SK-N-SH (cell line): Measurements from ENCODE around the gene FLRT2. TPM values are rescaled to one million over a fixed set of nuclear protein-coding genes. Genes with fewer than 3 reads are reported as not detected.

ENCODE experiments used
- CTCF ChIA-PET: fragments of 300-600, 350-600 bp; formaldehyde crosslinking; extraction: SDS; loops from one replicate; lab custom pipeline; 2021; lab: Yijun Ruan, JAX
- POLR2A ChIA-PET: fragments of 350-600 bp; sonication (Branson Sonifier 250); formaldehyde crosslinking; extraction: SDS; loops from one replicate; lab custom pipeline; 2020; ENCODE audit warnings: antibody characterized with exemption, inconsistent platforms; lab: Yijun Ruan, JAX
- DNase-seq: peaks from one replicate; pipeline ENCODE4 v3.0.0; 2012
- H2AFZ ChIP-seq: fragments of 200-600 bp; sonication (generic); 2 replicates; pipeline ENCODE4 v1.8.1; 2016; ENCODE audit warnings: antibody characterized with exemption, mild to moderate bottlenecking, low read depth
- H3F3A ChIP-seq: fragments of 200-600 bp; sonication (generic); replicated peaks from 2 replicates; pipeline ENCODE3; 2016; ENCODE audit warnings: antibody characterized with exemption, mild to moderate bottlenecking; ENCODE audit not compliant: insufficient read depth
- H3K27ac ChIP-seq, 2 experiments: fragments of 200-500 bp in 1 of 2; fragments of 200-600 bp in 1 of 2; sonication (Bioruptor generic) in 1 of 2; sonication (generic), shearing (Covaris generic) in 1 of 2; 2 replicates each; pipeline versions ENCODE4 v1.5.1 to v1.6.1; 2014 to 2016; ENCODE audit warnings: low read depth in 2 of 2, inconsistent platforms in 1 of 2, low read length in 1 of 2, mild to moderate bottlenecking in 1 of 2, mixed read lengths in 1 of 2
- H3K27me3 ChIP-seq: fragments of 200-600 bp; sonication (generic), shearing (Covaris generic); 2 replicates; pipeline ENCODE4 v1.6.1; 2016; ENCODE audit warnings: mixed run types; ENCODE audit not compliant: insufficient read depth
- H3K36me3 ChIP-seq, 2 experiments: fragments of 200-500 bp in 1 of 2; fragments of 200-600 bp in 1 of 2; sonication (Bioruptor generic) in 1 of 2; sonication (generic) in 1 of 2; replicated peaks in 1 of 2; 2 replicates each; pipeline versions ENCODE3 to v1.5.1; 2014 to 2016; ENCODE audit warnings: low read length in 1 of 2, mild to moderate bottlenecking in 1 of 2; ENCODE audit not compliant: insufficient read depth in 2 of 2, control insufficient read depth in 1 of 2
- H3K4me1 ChIP-seq, 2 experiments: fragments of 200-500 bp in 1 of 2; fragments of 200-600 bp in 1 of 2; sonication (Bioruptor generic) in 1 of 2; sonication (generic), shearing (Covaris generic) in 1 of 2; 2 replicates each; pipeline versions ENCODE4 v1.5.1 to v1.6.1; 2014 to 2016; ENCODE audit warnings: low read depth in 1 of 2, low read length in 1 of 2, mixed run types in 1 of 2; ENCODE audit not compliant: insufficient read depth in 2 of 2, control insufficient read depth in 1 of 2
- H3K4me2 ChIP-seq: fragments of 200-600 bp; sonication (generic), shearing (Covaris generic); 2 replicates; pipeline ENCODE4 v1.6.1; 2017; ENCODE audit warnings: mixed run types
- H3K4me3 ChIP-seq, 2 experiments: fragments of 200-500 bp in 1 of 2; fragments of 200-600 bp in 1 of 2; sonication (Bioruptor generic) in 1 of 2; sonication (generic), shearing (Covaris generic) in 1 of 2; 2 replicates each; pipeline versions ENCODE4 v1.5.1 to v1.8.1; 2014 to 2016; ENCODE audit warnings: low read depth in 2 of 2, inconsistent platforms in 1 of 2, low read length in 1 of 2, mild to moderate bottlenecking in 1 of 2, mixed read lengths in 1 of 2, moderate library complexity in 1 of 2
- H3K79me2 ChIP-seq: fragments of 200-600 bp; sonication (generic); 2 replicates; pipeline ENCODE4 v1.8.1; 2017; ENCODE audit warnings: mild to moderate bottlenecking; ENCODE audit not compliant: insufficient read depth
- H3K9ac ChIP-seq: fragments of 200-600 bp; sonication (generic); 2 replicates; pipeline ENCODE4 v1.6.1; 2017; ENCODE audit warnings: mixed run types
- H3K9me2 ChIP-seq: fragments of 200-600 bp; sonication (generic); 2 replicates; pipeline ENCODE4 v1.6.1; 2017; ENCODE audit warnings: mixed run types
- H3K9me3 ChIP-seq: fragments of 200-600 bp; sonication (generic); 2 replicates; pipeline ENCODE4 v1.6.1; 2017; ENCODE audit warnings: mixed run types, mild to moderate bottlenecking, moderate library complexity
- H4K20me1 ChIP-seq: fragments of 200-600 bp; sonication (generic); 2 replicates; pipeline ENCODE4 v1.6.1; 2017; ENCODE audit warnings: mild to moderate bottlenecking, mixed run types; ENCODE audit not compliant: insufficient read depth
- CHD2 ChIP-seq: fragments of 150-350 bp; IDR thresholded peaks from 2 replicates; pipeline ENCODE4 v1.6.1; 2018; ENCODE audit warnings: low read length; ENCODE audit not compliant: partially characterized antibody
- ELF1 ChIP-seq: IDR thresholded peaks from 2 replicates; pipeline ENCODE4 v1.4.0; 2012
- EZH2phosphoT487 ChIP-seq: fragments of 200-600 bp; sonication (generic); IDR thresholded peaks from 2 replicates; pipeline ENCODE4 v1.6.1; 2017; ENCODE audit warnings: low read depth, mixed run types, mild to moderate bottlenecking, antibody characterized with exemption, moderate library complexity, borderline replicate concordance
- NFIC ChIP-seq: IDR thresholded peaks from 2 replicates; pipeline ENCODE4 v1.4.0; 2012; ENCODE audit warnings: borderline replicate concordance
- NRF1 ChIP-seq: IDR thresholded peaks from 2 replicates; pipeline ENCODE4 v1.6.1; 2012; ENCODE audit warnings: low read depth, mild to moderate bottlenecking, low read length
- RAD21 ChIP-seq: IDR thresholded peaks from 2 replicates; pipeline ENCODE4 v1.6.1; 2012; ENCODE audit warnings: mild to moderate bottlenecking, low read length
- SIN3A ChIP-seq: IDR thresholded peaks from 2 replicates; pipeline ENCODE4 v1.6.1; 2012; ENCODE audit warnings: low read depth, mild to moderate bottlenecking, low read length, moderate library complexity, borderline replicate concordance
- TAF1 ChIP-seq: IDR thresholded peaks from 2 replicates; pipeline ENCODE4 v1.6.1; 2012; ENCODE audit warnings: low read depth, mild to moderate bottlenecking, low read length, moderate library complexity, borderline replicate concordance
- YY1 ChIP-seq: IDR thresholded peaks from 2 replicates; pipeline ENCODE4 v1.4.0; 2012; ENCODE audit warnings: low read depth, mild to moderate bottlenecking
- WGBS: methylation state at CpG from one replicate; pipeline ENCODE4 v1.1.6; 2017; ENCODE audit warnings: low lambda C conversion rate; 5-methylcytosine and 5-hydroxymethylcytosine counted together
- polyA plus RNA-seq, 3 experiments: library from polyadenylated mRNA; depleted of rRNA; stranded (reverse); fragments of >200 nt; gene quantifications; 2 replicates each; pipeline ENCODE4 v1.2.3, GENCODE V29; 2012
- TF ChIP-seq, protein P1 (sequence below): fragments of 150-350 bp; IDR thresholded peaks from 2 replicates; pipeline ENCODE4 v1.6.1; 2017; ENCODE audit warnings: antibody characterized with exemption, low read length, low read depth, borderline replicate concordance
- TF ChIP-seq, protein P2 (sequence below): IDR thresholded peaks from 2 replicates; pipeline ENCODE4 v1.4.0; 2012; ENCODE audit warnings: low read depth
- TF ChIP-seq, protein P3 (sequence below): fragments of 200-600 bp; sonication (generic); IDR thresholded peaks from 2 replicates; pipeline ENCODE4 v1.6.1; 2017; ENCODE audit warnings: antibody characterized with exemption, mild to moderate bottlenecking, moderate library complexity
- TF ChIP-seq, protein P4 (sequence below): IDR thresholded peaks from 2 replicates; pipeline ENCODE4 v1.4.0; 2012; ENCODE audit warnings: low read depth, borderline replicate concordance

The FLRT2 gene
- polyA plus RNA-seq, 1 of the 3 experiments (the other 2 are of a cell fraction): 10.8 TPM

DNA sequence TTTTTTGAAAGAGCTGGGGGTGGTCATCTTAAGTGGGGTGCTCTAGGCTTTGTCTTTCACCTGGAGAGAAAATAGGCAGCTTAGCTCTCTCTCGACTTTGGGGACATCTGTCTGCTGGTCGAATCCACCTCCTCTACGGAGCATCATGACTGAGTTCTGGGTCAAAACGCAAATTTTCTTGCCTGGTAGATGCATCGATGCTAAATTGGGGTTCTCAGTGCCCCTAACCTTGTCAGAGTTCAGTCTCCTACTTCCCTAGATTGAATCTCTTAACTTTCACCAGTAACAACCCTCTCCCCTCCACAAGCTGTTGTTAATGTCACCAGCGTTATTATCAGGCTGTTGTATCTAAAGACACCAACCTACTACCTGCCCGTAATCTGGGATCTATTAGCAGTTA lies 682 bp downstream of the FLRT2 start:
- DNase-seq: no peak
- peak overlapping the region; percentile 66 to 86 for H3K4me3 ChIP-seq
- H3K4me1 ChIP-seq: peaks cover 0 to 10% of the 10 kb centered on the region in 2 experiments; a peak in 2 of 4 replicates
- H3K4me2 ChIP-seq: peak overlapping the region; percentile 96
- H3K9me2 ChIP-seq: no peaks in the 10 kb centered on the region
- H4K20me1 ChIP-seq: peaks cover 9% of the 10 kb centered on the region; the same call in 1 of the 2 replicates
- H3K27me3 ChIP-seq: no peaks in the 10 kb centered on the region
- no peaks in the 10 kb centered on the region for H3K36me3 ChIP-seq
- ChIA-PET POLR2A (no interaction called here), CTCF (no interaction called here)
- H3F3A ChIP-seq: peaks cover 44% of the 10 kb centered on the region
- H2AFZ ChIP-seq: peak overlapping the region; percentile 89
- 5% methylated on average over 7 of the region's 7 CpGs for WGBS
- TF ChIP-seq EZH2phosphoT487 (no peak), ELF1 (no peak)
- peak overlapping the region in 1 of 2 experiments; percentile 86; a peak in 2 of 4 replicates for H3K27ac ChIP-seq
- no peaks in the 10 kb centered on the region for H3K9me3 ChIP-seq
- peaks cover 54% of the 10 kb centered on the region for H3K79me2 ChIP-seq
- peak overlapping the region; percentile 79 for H3K9ac ChIP-seq

DNA sequence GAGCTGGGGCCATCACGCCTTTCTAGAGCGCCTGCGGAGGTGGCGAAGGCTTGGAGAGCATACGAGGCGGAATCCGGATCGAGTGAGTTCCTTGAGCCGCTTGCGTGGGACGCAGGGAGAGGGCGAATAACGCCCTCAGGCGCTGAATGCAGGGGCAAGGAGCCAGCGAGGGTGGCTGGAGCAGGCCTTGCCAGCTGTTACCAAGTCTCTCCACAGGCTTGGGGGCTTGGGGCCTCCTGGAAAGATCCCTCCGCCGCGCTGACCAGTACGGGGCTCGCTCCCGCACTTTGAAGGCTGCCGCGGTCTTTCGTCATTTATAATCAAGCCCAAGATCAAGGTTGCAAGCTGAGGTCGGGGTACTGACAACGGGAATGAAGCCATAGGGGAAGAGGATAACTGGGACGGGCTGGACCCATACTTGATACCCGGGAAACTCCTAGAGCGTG lies 1.2 kb downstream of the FLRT2 start:
- Histone ChIP-seq H4K20me1 (peaks cover 14% of the 10 kb centered on the region; the same call in 1 of the 2 replicates), H3K9me2 (no peaks in the 10 kb centered on the region), H3K4me1 (peaks cover 0 to 10% of the 10 kb centered on the region in 2 experiments; a peak in 2 of 4 replicates), H3K9ac (peak overlapping the region; percentile 79), H3K4me2 (peak overlapping the region; percentile 96), H3K36me3 (no peaks in the 10 kb centered on the region), H2AFZ (peak overlapping the region; percentile 89; the same call in 1 of the 2 replicates), H3K9me3 (no peaks in the 10 kb centered on the region), H3K27ac (peak overlapping the region; percentile 5 to 86; a peak in 3 of 4 replicates), H3K79me2 (peaks cover 59% of the 10 kb centered on the region), H3F3A (peaks cover 46% of the 10 kb centered on the region), H3K4me3 (peak overlapping the region; percentile 66 to 86), H3K27me3 (no peaks in the 10 kb centered on the region)
- DNase-seq: peak; percentile 5
- ChIA-PET CTCF (no interaction called here), POLR2A (no interaction called here)
- TF ChIP-seq TAF1 (peak; percentile 6; the same call in 1 of the 2 replicates), YY1 (peak; percentile 14; the same call in 1 of the 2 replicates), SIN3A (no peak)
- WGBS: 10% methylated on average over 8 of the region's 29 CpGs

DNA sequence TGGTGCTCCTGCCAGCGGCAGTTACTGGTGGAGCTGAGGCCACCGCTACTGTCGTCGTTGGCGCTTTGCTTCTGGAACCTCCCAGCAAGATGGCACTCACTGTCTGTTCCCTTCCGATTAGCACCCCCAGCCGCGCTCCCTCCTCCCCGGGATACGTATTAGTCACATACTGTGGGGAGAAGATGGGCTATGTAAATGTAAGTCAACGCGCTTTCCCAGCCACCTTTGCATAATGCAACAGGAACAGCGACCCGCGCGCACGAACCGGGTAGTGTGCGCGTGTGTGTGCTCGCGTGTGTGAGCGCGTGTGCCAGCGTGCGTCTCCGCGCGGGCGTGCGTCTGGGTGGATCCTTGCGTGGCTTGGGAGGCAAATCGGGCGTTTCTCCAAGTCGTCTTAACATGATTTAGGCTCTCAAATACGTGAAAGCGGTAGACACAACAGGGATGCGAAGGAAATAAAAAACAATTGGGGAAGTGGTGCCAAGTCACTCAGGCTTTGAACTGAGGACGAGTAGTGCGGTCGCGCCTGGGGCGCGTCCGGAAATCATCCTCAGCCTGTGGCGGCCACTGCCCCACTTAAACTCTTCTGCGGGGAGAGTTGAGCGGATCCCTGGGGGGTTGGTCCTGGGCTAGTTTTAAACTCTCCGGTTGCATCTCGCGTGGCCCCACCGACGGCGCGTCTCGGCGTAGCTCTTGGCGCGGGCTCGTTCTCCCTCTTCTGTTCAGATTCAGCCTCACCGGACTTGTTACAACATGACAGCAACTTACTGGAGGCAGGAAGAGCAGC lies 1.8 kb downstream of the FLRT2 start:
- peak overlapping the region; percentile 96 for H3K4me2 ChIP-seq
- peaks cover 18% of the 10 kb centered on the region for H4K20me1 ChIP-seq
- H3K9me2 ChIP-seq: no peaks in the 10 kb centered on the region
- H3K27me3 ChIP-seq: no peaks in the 10 kb centered on the region
- H2AFZ ChIP-seq: peak overlapping the region; percentile 89; the same call in 1 of the 2 replicates
- peak; percentile 21 for DNase-seq
- H3K4me3 ChIP-seq: peak overlapping the region; percentile 66 to 86
- H3K36me3 ChIP-seq: no peaks in the 10 kb centered on the region
- peaks cover 65% of the 10 kb centered on the region for H3K79me2 ChIP-seq
- CTCF ChIA-PET: no interaction called here
- H3K4me1 ChIP-seq: peaks cover 0 to 9% of the 10 kb centered on the region in 2 experiments; a peak in 2 of 4 replicates
- peaks cover 45% of the 10 kb centered on the region for H3F3A ChIP-seq
- POLR2A ChIA-PET: no interaction called here
- no peaks in the 10 kb centered on the region for H3K9me3 ChIP-seq
- peak overlapping the region; percentile 5 to 86; a peak in 3 of 4 replicates for H3K27ac ChIP-seq
- WGBS: 3% methylated on average over 51 of the region's 61 CpGs
- peak overlapping the region; percentile 79; the same call in 1 of the 2 replicates for H3K9ac ChIP-seq
- TF ChIP-seq CHD2 (peak; percentile 42), NFIC (no peak), RAD21 (peak; percentile 40; the same call in 1 of the 2 replicates), NRF1 (no peak)
- TF ChIP-seq, protein P1, sequence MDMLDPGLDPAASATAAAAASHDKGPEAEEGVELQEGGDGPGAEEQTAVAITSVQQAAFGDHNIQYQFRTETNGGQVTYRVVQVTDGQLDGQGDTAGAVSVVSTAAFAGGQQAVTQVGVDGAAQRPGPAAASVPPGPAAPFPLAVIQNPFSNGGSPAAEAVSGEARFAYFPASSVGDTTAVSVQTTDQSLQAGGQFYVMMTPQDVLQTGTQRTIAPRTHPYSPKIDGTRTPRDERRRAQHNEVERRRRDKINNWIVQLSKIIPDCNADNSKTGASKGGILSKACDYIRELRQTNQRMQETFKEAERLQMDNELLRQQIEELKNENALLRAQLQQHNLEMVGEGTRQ: no peak
- TF ChIP-seq, protein P2, sequence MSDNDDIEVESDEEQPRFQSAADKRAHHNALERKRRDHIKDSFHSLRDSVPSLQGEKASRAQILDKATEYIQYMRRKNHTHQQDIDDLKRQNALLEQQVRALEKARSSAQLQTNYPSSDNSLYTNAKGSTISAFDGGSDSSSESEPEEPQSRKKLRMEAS: peak; percentile 42
- TF ChIP-seq, protein P3, sequence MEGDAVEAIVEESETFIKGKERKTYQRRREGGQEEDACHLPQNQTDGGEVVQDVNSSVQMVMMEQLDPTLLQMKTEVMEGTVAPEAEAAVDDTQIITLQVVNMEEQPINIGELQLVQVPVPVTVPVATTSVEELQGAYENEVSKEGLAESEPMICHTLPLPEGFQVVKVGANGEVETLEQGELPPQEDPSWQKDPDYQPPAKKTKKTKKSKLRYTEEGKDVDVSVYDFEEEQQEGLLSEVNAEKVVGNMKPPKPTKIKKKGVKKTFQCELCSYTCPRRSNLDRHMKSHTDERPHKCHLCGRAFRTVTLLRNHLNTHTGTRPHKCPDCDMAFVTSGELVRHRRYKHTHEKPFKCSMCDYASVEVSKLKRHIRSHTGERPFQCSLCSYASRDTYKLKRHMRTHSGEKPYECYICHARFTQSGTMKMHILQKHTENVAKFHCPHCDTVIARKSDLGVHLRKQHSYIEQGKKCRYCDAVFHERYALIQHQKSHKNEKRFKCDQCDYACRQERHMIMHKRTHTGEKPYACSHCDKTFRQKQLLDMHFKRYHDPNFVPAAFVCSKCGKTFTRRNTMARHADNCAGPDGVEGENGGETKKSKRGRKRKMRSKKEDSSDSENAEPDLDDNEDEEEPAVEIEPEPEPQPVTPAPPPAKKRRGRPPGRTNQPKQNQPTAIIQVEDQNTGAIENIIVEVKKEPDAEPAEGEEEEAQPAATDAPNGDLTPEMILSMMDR: peak; percentile 62
- TF ChIP-seq, protein P4, sequence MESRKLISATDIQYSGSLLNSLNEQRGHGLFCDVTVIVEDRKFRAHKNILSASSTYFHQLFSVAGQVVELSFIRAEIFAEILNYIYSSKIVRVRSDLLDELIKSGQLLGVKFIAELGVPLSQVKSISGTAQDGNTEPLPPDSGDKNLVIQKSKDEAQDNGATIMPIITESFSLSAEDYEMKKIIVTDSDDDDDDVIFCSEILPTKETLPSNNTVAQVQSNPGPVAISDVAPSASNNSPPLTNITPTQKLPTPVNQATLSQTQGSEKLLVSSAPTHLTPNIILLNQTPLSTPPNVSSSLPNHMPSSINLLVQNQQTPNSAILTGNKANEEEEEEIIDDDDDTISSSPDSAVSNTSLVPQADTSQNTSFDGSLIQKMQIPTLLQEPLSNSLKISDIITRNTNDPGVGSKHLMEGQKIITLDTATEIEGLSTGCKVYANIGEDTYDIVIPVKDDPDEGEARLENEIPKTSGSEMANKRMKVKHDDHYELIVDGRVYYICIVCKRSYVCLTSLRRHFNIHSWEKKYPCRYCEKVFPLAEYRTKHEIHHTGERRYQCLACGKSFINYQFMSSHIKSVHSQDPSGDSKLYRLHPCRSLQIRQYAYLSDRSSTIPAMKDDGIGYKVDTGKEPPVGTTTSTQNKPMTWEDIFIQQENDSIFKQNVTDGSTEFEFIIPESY: 0 out of 2 replicates have a peak, but pooled peaks have one; percentile 19
